Panc1 (cell line): ENCODE results near the gene ACTR5.

ENCODE experiments used
- POLR2AphosphoS5 ChIP-seq: IDR thresholded peaks from 2 replicates; pipeline ENCODE4 v1.6.1; 2012; ENCODE audit warnings: mild to moderate bottlenecking, low read depth, low read length, moderate library complexity
- SIN3A ChIP-seq: IDR thresholded peaks from 2 replicates; pipeline ENCODE4 v1.6.1; 2012; ENCODE audit warnings: low read depth, mild to moderate bottlenecking, low read length, moderate library complexity, borderline replicate concordance; ENCODE audit not compliant: insufficient read depth
- TF ChIP-seq, protein P1 (sequence below): fragments of 450-650 bp; IDR thresholded peaks from 2 replicates; pipeline ENCODE4 v1.5.1; 2017; ENCODE audit warnings: mild to moderate bottlenecking
- TF ChIP-seq, protein P2 (sequence below), 2 experiments: IDR thresholded peaks; 2 replicates each; pipeline ENCODE4 v1.6.1; 2011 to 2012; ENCODE audit warnings: low read depth in 2 of 2, control low read depth in 1 of 2, low read length in 1 of 2, mild to moderate bottlenecking in 1 of 2, moderate library complexity in 1 of 2; ENCODE audit not compliant: insufficient read depth in 1 of 2

DNA sequence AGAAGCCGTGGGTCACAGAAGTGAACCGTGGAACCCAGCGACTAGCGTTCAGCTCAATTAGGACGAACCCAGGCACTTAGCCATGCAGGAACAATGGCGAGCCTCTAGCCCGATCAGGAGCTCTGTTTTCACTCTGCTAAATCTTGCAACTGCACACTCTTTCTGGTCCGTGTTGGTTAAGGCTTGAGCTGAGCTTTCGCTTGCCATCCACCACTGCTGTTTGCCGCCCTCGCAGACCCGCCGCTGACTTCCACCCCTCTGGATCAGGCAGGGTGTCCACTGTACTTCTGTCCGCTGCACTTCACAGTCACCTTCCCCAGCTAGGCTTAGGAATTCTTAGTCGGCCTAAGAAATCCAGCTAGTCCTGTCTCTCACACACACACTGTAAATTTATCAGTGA, 49.7 kb upstream of the ACTR5 start:
- TF ChIP-seq SIN3A (no peak), POLR2AphosphoS5 (no peak)
- TF ChIP-seq, protein P1, sequence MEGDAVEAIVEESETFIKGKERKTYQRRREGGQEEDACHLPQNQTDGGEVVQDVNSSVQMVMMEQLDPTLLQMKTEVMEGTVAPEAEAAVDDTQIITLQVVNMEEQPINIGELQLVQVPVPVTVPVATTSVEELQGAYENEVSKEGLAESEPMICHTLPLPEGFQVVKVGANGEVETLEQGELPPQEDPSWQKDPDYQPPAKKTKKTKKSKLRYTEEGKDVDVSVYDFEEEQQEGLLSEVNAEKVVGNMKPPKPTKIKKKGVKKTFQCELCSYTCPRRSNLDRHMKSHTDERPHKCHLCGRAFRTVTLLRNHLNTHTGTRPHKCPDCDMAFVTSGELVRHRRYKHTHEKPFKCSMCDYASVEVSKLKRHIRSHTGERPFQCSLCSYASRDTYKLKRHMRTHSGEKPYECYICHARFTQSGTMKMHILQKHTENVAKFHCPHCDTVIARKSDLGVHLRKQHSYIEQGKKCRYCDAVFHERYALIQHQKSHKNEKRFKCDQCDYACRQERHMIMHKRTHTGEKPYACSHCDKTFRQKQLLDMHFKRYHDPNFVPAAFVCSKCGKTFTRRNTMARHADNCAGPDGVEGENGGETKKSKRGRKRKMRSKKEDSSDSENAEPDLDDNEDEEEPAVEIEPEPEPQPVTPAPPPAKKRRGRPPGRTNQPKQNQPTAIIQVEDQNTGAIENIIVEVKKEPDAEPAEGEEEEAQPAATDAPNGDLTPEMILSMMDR, result no peak
- TF ChIP-seq, protein P2, sequence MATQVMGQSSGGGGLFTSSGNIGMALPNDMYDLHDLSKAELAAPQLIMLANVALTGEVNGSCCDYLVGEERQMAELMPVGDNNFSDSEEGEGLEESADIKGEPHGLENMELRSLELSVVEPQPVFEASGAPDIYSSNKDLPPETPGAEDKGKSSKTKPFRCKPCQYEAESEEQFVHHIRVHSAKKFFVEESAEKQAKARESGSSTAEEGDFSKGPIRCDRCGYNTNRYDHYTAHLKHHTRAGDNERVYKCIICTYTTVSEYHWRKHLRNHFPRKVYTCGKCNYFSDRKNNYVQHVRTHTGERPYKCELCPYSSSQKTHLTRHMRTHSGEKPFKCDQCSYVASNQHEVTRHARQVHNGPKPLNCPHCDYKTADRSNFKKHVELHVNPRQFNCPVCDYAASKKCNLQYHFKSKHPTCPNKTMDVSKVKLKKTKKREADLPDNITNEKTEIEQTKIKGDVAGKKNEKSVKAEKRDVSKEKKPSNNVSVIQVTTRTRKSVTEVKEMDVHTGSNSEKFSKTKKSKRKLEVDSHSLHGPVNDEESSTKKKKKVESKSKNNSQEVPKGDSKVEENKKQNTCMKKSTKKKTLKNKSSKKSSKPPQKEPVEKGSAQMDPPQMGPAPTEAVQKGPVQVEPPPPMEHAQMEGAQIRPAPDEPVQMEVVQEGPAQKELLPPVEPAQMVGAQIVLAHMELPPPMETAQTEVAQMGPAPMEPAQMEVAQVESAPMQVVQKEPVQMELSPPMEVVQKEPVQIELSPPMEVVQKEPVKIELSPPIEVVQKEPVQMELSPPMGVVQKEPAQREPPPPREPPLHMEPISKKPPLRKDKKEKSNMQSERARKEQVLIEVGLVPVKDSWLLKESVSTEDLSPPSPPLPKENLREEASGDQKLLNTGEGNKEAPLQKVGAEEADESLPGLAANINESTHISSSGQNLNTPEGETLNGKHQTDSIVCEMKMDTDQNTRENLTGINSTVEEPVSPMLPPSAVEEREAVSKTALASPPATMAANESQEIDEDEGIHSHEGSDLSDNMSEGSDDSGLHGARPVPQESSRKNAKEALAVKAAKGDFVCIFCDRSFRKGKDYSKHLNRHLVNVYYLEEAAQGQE (IDR thresholded peaks at IDR 0.05; ENCODE audit: insufficient read depth in 1 of 2, low read depth in 2 of 2, low read length in 1 of 2), result no peak
